Measurements from ENCODE around the gene CD244. TPM values are rescaled to one million over a fixed set of nuclear protein-coding genes. Genes with fewer than 3 reads are reported as not detected.
A peak's percentile ranks its signal among the peaks of the same experiment; 100 is the strongest.

The CD244 gene
- polyA plus RNA-seq, 1 donor from 2014 or later: 1.6 TPM

- no peak overlapping the region for H3K4me3 Mint-ChIP-seq
- H3K27me3 Mint-ChIP-seq: no peaks in the 10 kb centered on the region
- H3K4me1 Mint-ChIP-seq: peaks cover 0 to 6% (median 3%) of the 10 kb centered on the region in 3 donors
Measured at GRCh38 chr1:160819186-160819585, 43.5 kb downstream of the CD244 start.

GRCh38 chr1:160818207-160818937, 44.3 kb downstream of the CD244 start:
- H3K27ac Mint-ChIP-seq: peak overlapping the region in 2 of 3 donors; percentile 35 to 93
- peaks cover 0 to 9% (median 4%) of the 10 kb centered on the region in 3 donors for H3K4me1 Mint-ChIP-seq
- no peaks in the 10 kb centered on the region for H3K27me3 Mint-ChIP-seq
- no peak overlapping the region for H3K4me3 Mint-ChIP-seq
- no peaks in the 10 kb centered on the region for H3K9me3 Mint-ChIP-seq
- peaks cover 12% of the 10 kb centered on the region for H3K36me3 Mint-ChIP-seq

More at GRCh38 chr1:160819186-160819585, 43.5 kb downstream of the CD244 start:
- H3K36me3 Mint-ChIP-seq: peaks cover 12% of the 10 kb centered on the region
- H3K27ac Mint-ChIP-seq: peak overlapping the region in 2 of 3 donors; percentile 35 to 93
- no peaks in the 10 kb centered on the region for H3K9me3 Mint-ChIP-seq

- H3K4me1 Mint-ChIP-seq: peaks cover 12 to 29% (median 13%) of the 10 kb centered on the region in 3 donors
- peak overlapping the region in 2 of 3 donors; percentile 73 to 94 for H3K27ac Mint-ChIP-seq
- no peak overlapping the region for H3K4me3 Mint-ChIP-seq
- H3K27me3 Mint-ChIP-seq: no peaks in the 10 kb centered on the region
- H3K36me3 Mint-ChIP-seq: peaks cover 1% of the 10 kb centered on the region
- no peaks in the 10 kb centered on the region for H3K9me3 Mint-ChIP-seq
Measured at GRCh38 chr1:160814856-160815255, 47.8 kb downstream of the CD244 start.

DNA sequence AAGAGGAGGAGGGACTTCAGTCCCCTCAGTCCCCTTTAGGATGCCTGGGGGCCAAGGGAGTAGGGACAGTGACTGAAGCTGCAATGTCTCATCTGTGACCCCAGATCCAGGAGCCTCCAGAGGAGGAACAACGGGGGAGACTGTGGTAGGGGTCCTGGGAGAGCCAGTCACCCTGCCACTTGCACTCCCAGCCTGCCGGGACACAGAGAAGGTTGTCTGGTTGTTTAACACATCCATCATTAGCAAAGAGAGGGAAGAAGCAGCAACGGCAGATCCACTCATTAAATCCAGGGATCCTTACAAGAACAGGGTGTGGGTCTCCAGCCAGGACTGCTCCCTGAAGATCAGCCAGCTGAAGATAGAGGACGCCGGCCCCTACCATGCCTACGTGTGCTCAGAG, 48.4 kb downstream of the CD244 start:
- H3K27ac Mint-ChIP-seq: peak overlapping the region in 2 of 3 donors; percentile 73 to 94
- peaks cover 13 to 29% (median 16%) of the 10 kb centered on the region in 3 donors for H3K4me1 Mint-ChIP-seq
- H3K4me3 Mint-ChIP-seq: peak overlapping the region in 2 of 4 donors; percentile 32 to 63
- H3K27me3 Mint-ChIP-seq: no peaks in the 10 kb centered on the region
- no peaks in the 10 kb centered on the region for H3K9me3 Mint-ChIP-seq
- no peaks in the 10 kb centered on the region for H3K36me3 Mint-ChIP-seq

GRCh38 chr1:160813215-160813614, 49.5 kb downstream of the CD244 start:
- Mint-ChIP-seq H3K27ac (peak overlapping the region; percentile 23 to 76 (median 59)), H3K4me3 (no peak overlapping the region), H3K4me1 (peaks cover 16 to 33% (median 20%) of the 10 kb centered on the region in 3 donors), H3K27me3 (no peaks in the 10 kb centered on the region), H3K36me3 (no peaks in the 10 kb centered on the region), H3K9me3 (no peaks in the 10 kb centered on the region)

DNA sequence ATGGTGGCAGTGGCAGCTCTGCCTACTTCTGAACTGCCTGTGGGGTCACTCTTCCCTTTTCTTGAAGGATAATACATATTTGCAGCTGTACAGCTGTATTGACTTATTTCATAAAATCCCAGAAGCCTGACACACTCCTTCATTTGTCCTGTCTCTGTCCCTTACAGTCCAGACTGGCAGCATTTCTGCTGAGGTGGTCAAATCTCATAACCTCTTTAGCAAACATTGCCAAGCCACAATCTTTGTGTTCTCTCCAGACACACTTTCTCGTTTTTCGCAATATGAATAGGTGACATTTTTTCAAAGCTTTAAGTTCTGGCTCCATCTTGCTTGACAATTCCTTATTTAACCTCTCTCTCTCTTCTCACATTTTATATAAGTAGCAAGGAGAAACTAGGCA, 51.5 kb downstream of the CD244 start:
- Mint-ChIP-seq H3K27ac (peak overlapping the region in 1 of 3 donors; percentile 60), H3K9me3 (peaks cover under 1 to 5% (median 2%) of the 10 kb centered on the region in 3 donors), H3K27me3 (no peaks in the 10 kb centered on the region), H3K4me1 (peaks cover 23 to 43% (median 30%) of the 10 kb centered on the region in 3 donors), H3K36me3 (peaks cover 11% of the 10 kb centered on the region), H3K4me3 (peak overlapping the region in 1 of 4 donors; percentile 13)

DNA sequence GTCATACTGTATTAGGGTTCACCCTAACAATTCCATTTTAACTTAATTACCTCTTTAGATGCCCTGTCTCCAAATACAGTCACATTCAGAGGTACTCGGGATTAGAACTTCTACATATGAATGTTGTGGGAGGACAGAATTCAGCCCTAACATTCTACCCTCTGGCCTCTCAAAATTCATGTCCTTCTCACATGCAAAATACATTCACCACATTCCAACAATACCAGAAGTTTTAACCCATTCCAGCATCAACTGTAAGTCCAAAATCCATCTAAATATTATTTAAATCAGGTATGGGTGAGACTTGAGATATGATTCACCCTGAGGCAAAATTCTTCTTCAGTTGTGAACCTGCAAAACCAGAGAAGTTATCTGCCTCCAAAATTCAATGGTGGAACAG, 52.2 kb downstream of the CD244 start:
- Mint-ChIP-seq H3K36me3 (peaks cover 16% of the 10 kb centered on the region), H3K4me3 (no peak overlapping the region), H3K27me3 (no peaks in the 10 kb centered on the region), H3K4me1 (peaks cover 26 to 45% (median 31%) of the 10 kb centered on the region in 3 donors), H3K9me3 (peaks cover 2 to 10% (median 4%) of the 10 kb centered on the region in 3 donors), H3K27ac (peak overlapping the region in 2 of 3 donors; percentile 42 to 76)

- Mint-ChIP-seq H3K27ac (no peak overlapping the region), H3K4me1 (peaks cover 40 to 56% (median 43%) of the 10 kb centered on the region in 3 donors), H3K4me3 (peak overlapping the region in 2 of 4 donors; percentile 55 to 70), H3K36me3 (peaks cover 29% of the 10 kb centered on the region), H3K27me3 (no peaks in the 10 kb centered on the region), H3K9me3 (peaks cover 4 to 19% (median 4%) of the 10 kb centered on the region in 3 donors)
Measured at GRCh38 chr1:160808289-160808688, 54.4 kb downstream of the CD244 start.

GRCh38 chr1:160807738-160808137, 54.9 kb downstream of the CD244 start:
- Mint-ChIP-seq H3K4me3 (peak overlapping the region in 1 of 4 donors; percentile 15), H3K36me3 (peaks cover 30% of the 10 kb centered on the region), H3K4me1 (peaks cover 38 to 53% (median 42%) of the 10 kb centered on the region in 3 donors), H3K27me3 (no peaks in the 10 kb centered on the region), H3K27ac (peak overlapping the region in 1 of 3 donors; percentile 3), H3K9me3 (peaks cover 4 to 19% (median 4%) of the 10 kb centered on the region in 3 donors)

DNA sequence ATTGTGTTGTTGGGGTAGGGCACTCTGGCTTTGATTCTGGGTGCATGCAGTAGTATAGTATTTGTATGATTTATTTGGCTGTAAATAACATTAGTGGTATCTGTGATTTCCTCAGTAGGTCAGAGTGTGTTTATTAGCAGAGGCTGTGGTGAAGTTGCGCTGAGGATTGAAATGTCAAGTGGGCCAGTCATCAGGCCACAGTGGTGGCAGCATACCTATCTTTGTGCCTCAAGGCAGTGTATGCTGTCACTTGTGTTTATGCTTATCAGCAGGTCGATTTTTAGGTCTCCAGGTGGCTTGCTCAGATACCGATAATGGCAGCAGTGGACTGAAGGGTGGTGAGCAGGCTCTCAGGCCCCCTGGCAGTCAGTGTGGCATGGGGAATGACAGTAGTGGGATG, 55.4 kb downstream of the CD244 start:
- Mint-ChIP-seq H3K9me3 (peaks cover 4 to 19% (median 4%) of the 10 kb centered on the region in 3 donors), H3K36me3 (peaks cover 30% of the 10 kb centered on the region), H3K27ac (peak overlapping the region in 1 of 3 donors; percentile 3), H3K4me3 (peak overlapping the region in 2 of 4 donors; percentile 5 to 27), H3K4me1 (peaks cover 39 to 54% (median 44%) of the 10 kb centered on the region in 3 donors), H3K27me3 (no peaks in the 10 kb centered on the region)

DNA sequence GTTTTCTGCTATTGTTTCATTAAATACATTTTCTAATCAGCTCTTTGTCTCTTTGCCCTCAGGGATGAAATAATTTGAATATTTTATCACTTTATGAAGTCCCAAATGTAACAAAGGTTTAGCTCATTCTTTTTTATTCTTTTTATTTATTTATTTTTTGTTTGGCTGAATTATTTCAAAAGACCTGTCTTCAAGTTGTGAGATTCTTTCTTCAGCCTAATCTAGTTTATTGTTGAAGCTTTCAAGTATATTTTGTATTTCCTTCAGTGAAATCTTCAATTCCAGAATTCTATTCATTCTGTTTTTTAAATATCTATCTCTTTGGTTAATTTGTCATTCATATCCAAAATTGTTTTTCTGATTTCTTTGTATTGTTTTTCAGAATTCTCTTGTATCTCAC, 55.9 kb downstream of the CD244 start:
- Mint-ChIP-seq H3K27ac (peak overlapping the region in 1 of 3 donors; percentile 3), H3K36me3 (peaks cover 30% of the 10 kb centered on the region), H3K27me3 (no peaks in the 10 kb centered on the region), H3K4me1 (peaks cover 36 to 49% (median 44%) of the 10 kb centered on the region in 3 donors), H3K4me3 (peak overlapping the region in 1 of 4 donors; percentile 5), H3K9me3 (peaks cover 4 to 19% (median 4%) of the 10 kb centered on the region in 3 donors)

GRCh38 chr1:160806109-160806665, 56.5 kb downstream of the CD244 start:
- no peaks in the 10 kb centered on the region for H3K27me3 Mint-ChIP-seq
- H3K27ac Mint-ChIP-seq: peak overlapping the region in 2 of 3 donors; percentile 22 to 33
- H3K9me3 Mint-ChIP-seq: peaks cover 4 to 19% (median 4%) of the 10 kb centered on the region in 3 donors
- H3K4me3 Mint-ChIP-seq: peak overlapping the region in 2 of 4 donors; percentile 7 to 65
- peaks cover 30% of the 10 kb centered on the region for H3K36me3 Mint-ChIP-seq
- peaks cover 39 to 48% (median 46%) of the 10 kb centered on the region in 3 donors for H3K4me1 Mint-ChIP-seq

GRCh38 chr1:160801836-160802580, 60.7 kb downstream of the CD244 start:
- Mint-ChIP-seq H3K36me3 (peaks cover 32% of the 10 kb centered on the region), H3K27ac (no peak overlapping the region), H3K4me1 (peaks cover 60 to 71% (median 68%) of the 10 kb centered on the region in 3 donors)

GRCh38 chr1:160800645-160801408, 61.9 kb downstream of the CD244 start:
- peak overlapping the region; percentile 76 to 95 (median 90) for H3K27ac Mint-ChIP-seq

More at GRCh38 chr1:160801836-160802580, 60.7 kb downstream of the CD244 start:
- H3K9me3 Mint-ChIP-seq: peaks cover 2 to 19% (median 4%) of the 10 kb centered on the region in 3 donors
- H3K27me3 Mint-ChIP-seq: no peaks in the 10 kb centered on the region
- peak overlapping the region in 1 of 4 donors; percentile 82 for H3K4me3 Mint-ChIP-seq

More at GRCh38 chr1:160800645-160801408, 61.9 kb downstream of the CD244 start:
- peaks cover 0 to 11% (median 2%) of the 10 kb centered on the region in 3 donors for H3K9me3 Mint-ChIP-seq
- H3K4me3 Mint-ChIP-seq: peak overlapping the region; percentile 71 to 96 (median 83)
- H3K27me3 Mint-ChIP-seq: no peaks in the 10 kb centered on the region
- H3K4me1 Mint-ChIP-seq: peaks cover 59 to 74% (median 62%) of the 10 kb centered on the region in 3 donors
- peaks cover 22% of the 10 kb centered on the region for H3K36me3 Mint-ChIP-seq
